ENCODE results near the gene SIAE.

SIAE gene

GRCh38 chr11:124629961-124630360 lies 43.6 kb downstream of the SIAE start:
- H3K4me3 ChIP-seq = no peak overlapping the region
- TF ChIP-seq CTCF (IDR thresholded peaks at IDR 0.05) = no peak
- H3K27ac ChIP-seq = no peak overlapping the region
- no peak for DNase-seq (ENCODE audit: low spot score)

GRCh38 chr11:124627546-124627945 lies 46.0 kb downstream of the SIAE start:
- no peak overlapping the region for H3K4me3 ChIP-seq
- DNase-seq (ENCODE audit: low spot score) = no peak
- no peak overlapping the region for H3K27ac ChIP-seq
- no peak for TF ChIP-seq CTCF (IDR thresholded peaks at IDR 0.05)

GRCh38 chr11:124625504-124626168 lies 47.9 kb downstream of the SIAE start:
- DNase-seq (ENCODE audit: low spot score) = no peak
- Histone ChIP-seq H3K4me3 (no peak overlapping the region), H3K27ac (no peak overlapping the region)
- no peak for TF ChIP-seq CTCF (IDR thresholded peaks at IDR 0.05)

- H3K27ac ChIP-seq = peak overlapping the region in 1 of 2 donors; percentile 96
- H3K4me3 ChIP-seq = peak overlapping the region; percentile 95
- no peak for TF ChIP-seq CTCF (IDR thresholded peaks at IDR 0.05)
- DNase-seq (ENCODE audit: low spot score) = no peak
Observed at GRCh38 chr11:124623861-124624525, 49.5 kb downstream of the SIAE start.

- peak; percentile 94 for DNase-seq (ENCODE audit: low spot score)
- no peak for TF ChIP-seq CTCF (IDR thresholded peaks at IDR 0.05)
- H3K4me3 ChIP-seq = peak within 1 kb of the TSS; percentile 95
Observed at GRCh38 chr11:124622531-124623451, 50.7 kb downstream of the SIAE start, which contains the start of gene TBRG1. Gene TBRG1, plus strand, starts transcription at chr11:124622864. Its CDS starts 220 bp downstream, at chr11:124623084.

GRCh38 chr11:124618863-124619262 lies 54.7 kb downstream of the SIAE start:
- TF ChIP-seq CTCF (IDR thresholded peaks at IDR 0.05) = no peak
- Histone ChIP-seq H3K4me3 (no peak overlapping the region), H3K27ac (no peak overlapping the region)
- no peak for DNase-seq (ENCODE audit: low spot score)

More at GRCh38 chr11:124622531-124623451, 50.7 kb downstream of the SIAE start, which contains the start of gene TBRG1:
- H3K27ac ChIP-seq = peak within 1 kb of the TSS; percentile 65 to 96

Measured in coronary artery (tissue), 2 donors.